K562 (cell line): Measurements from ENCODE around the gene C1R.

ENCODE experiments used
- AFF4 ChIP-seq: sonication (generic); formaldehyde crosslinking; IDR thresholded peaks from 2 replicates; pipeline ENCODE4 v1.8.0; 2023; ENCODE audit warnings: mild to moderate bottlenecking, missing genetic modification reagents
- CTCF ChIP-seq, 3 experiments: IDR thresholded peaks in 2 of 3; conservative IDR thresholded peaks in 1 of 3; 2 replicates each; pipeline ENCODE4 v1.5.1; 2011 to 2012; ENCODE audit warnings: low read length in 3 of 3, mild to moderate bottlenecking in 3 of 3, control low read depth in 2 of 3, improper control_type of control experiment in 1 of 3, inconsistent platforms in 1 of 3, low read depth in 1 of 3, mixed read lengths in 1 of 3, moderate library complexity in 1 of 3; ENCODE audit not compliant: insufficient read depth in 2 of 3
- CUX1 ChIP-seq: fragments of 200-800 bp; sonication (Bioruptor generic); IDR thresholded peaks from 2 replicates; pipeline ENCODE4 v1.6.1; 2016; ENCODE audit warnings: missing genetic modification characterization, missing compliant biosample characterization
- EP300 ChIP-seq: IDR thresholded peaks from 2 replicates; pipeline ENCODE4 v1.6.1; 2012; ENCODE audit warnings: low read length, improper control_type of control experiment
- SMAD1 ChIP-seq: fragments of 150-350 bp; IDR thresholded peaks from 2 replicates; pipeline ENCODE4 v1.6.1; 2014; ENCODE audit warnings: low read length, low read depth; ENCODE audit not compliant: partially characterized antibody
- ZNF324 ChIP-seq: fragments of 250-450 bp; sonication (Bioruptor Pico); IDR thresholded peaks from 2 replicates; pipeline ENCODE4 v1.4.0; 2020; ENCODE audit warnings: mild to moderate bottlenecking
- ZNF778 ChIP-seq: fragments of 450-650 bp; formaldehyde crosslinking; IDR thresholded peaks from 2 replicates; pipeline ENCODE4 v1.4.0; 2020; ENCODE audit warnings: mild to moderate bottlenecking, moderate library complexity
- TF ChIP-seq, protein P1 (sequence below), 2 experiments: IDR thresholded peaks; 2 replicates each; pipeline ENCODE4 v1.6.1; 2011; ENCODE audit warnings: borderline replicate concordance in 1 of 2, control low read depth in 1 of 2, low read depth in 1 of 2, low read length in 1 of 2, mild to moderate bottlenecking in 1 of 2, mixed read lengths in 1 of 2, moderate library complexity in 1 of 2; ENCODE audit not compliant: insufficient read depth in 1 of 2, insufficient read length in 1 of 2, poor library complexity in 1 of 2, severe bottlenecking in 1 of 2; ENCODE audit errors: extremely low read depth in 1 of 2

GRCh38 chr12:7032990-7033389, 59.3 kb downstream of the C1R start:
- TF ChIP-seq EP300 (no peak), AFF4 (CRISPR knock-in tag) (no peak), CTCF (IDR thresholded peaks at IDR 0.05 in 2 of 3, conservative IDR thresholded peaks at IDR 0.05 in 1 of 3; ENCODE audit: insufficient read depth in 2 of 3, low read depth in 1 of 3, low read length in 3 of 3) (no peak), ZNF778 (CRISPR knock-in tag) (no peak), ZNF324 (CRISPR knock-in tag) (no peak), SMAD1 (no peak), CUX1 (CRISPR knock-in tag) (no peak)
- TF ChIP-seq, protein P1, sequence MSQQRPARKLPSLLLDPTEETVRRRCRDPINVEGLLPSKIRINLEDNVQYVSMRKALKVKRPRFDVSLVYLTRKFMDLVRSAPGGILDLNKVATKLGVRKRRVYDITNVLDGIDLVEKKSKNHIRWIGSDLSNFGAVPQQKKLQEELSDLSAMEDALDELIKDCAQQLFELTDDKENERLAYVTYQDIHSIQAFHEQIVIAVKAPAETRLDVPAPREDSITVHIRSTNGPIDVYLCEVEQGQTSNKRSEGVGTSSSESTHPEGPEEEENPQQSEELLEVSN (IDR thresholded peaks at IDR 0.05; ENCODE audit: borderline replicate concordance in 1 of 2, extremely low read depth in 1 of 2, insufficient read depth in 1 of 2, insufficient read length in 1 of 2, low read depth in 1 of 2, low read length in 1 of 2, poor library complexity in 1 of 2, severe bottlenecking in 1 of 2): no peak
